Stimulated activated CD4-positive, alpha-beta T cell treated with anti-CD3 and anti-CD28 coated beads, Interleukin-1b, Interleukin-23, amount 100 ng/mL, for 48 hours (primary cell): Measurements from ENCODE around the gene TRIM65.
"Not testable (repeated sequence)": the region's sequence is repeated elsewhere in the genome, so short reads cannot be mapped to it uniquely, and the experiment has no call there.

Experiments
- DNase-seq: peaks from one replicate; pipeline ENCODE4 v3.0.0-alpha.2; 2020

Gene TRIM65

DNA sequence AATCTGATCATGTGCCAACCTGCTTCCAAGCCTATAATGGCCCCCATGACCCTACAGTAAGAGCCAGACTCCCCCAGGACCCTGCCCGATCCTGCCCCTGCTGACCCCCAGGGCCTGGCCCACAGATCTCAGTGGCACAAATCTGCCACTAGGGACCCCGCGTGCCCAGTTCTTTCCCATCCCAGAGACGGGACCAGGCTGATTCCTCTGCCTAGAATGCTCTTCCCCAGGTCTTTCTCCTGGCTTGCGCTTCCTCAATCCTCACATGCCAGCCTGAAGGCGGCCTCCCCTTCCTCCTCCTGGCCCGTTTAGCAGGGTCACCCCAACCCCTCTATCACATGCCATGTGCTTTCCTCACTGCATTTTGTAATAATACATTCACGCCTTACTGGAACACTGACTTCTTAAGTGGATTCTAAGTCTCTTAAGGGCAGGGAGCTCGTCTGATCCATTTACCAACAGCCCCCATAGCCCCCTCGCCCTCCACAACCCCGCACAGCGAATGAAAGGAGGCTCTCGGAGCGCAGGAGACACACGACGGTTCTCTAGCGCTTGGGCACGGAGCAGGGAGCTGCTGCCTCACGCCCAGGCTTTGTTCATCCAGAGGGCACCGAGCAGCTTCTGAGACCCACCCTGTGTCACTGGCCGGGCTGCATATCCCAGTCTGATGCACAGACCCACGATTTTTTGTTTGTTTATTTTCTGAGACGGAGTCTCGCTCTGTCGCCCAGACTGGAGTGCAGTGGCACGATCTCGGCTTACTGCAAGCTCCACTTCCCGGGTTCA lies 1.2 kb downstream of the TRIM65 start:
- DNase-seq = no peak

DNA sequence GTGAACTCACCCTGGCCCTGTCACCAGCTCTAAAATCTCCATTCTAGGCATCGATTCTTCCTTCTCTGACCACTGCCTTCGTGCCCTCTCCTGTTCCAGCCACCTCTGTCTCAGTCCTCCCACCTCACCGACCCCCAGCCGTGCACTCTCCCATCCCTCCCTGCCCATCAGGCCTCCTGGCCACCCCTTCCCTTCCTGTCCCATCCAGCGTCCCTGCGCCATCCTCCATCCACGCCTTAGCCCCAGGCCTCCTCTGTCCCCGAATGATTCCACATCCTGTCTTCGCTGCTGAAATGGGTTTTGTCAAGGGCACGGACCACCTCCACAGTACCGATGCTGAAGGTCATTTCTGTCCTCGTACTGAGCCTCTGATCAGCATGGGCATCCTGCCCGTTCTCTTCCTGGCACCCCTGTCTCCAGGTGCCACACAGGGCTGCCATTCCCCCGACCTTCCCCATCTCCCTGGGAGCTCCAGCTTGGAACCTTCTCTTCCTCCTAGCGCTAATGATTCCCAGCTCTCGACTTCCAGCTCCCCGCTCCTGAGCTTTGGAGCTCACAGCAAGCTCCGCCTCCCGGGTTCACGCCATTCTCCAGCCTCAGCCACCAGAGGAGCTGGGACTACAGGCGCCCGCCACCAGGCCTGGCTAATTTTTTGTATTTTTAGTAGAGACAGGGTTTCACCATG lies 2.6 kb downstream of the TRIM65 start:
- no peak for DNase-seq

DNA sequence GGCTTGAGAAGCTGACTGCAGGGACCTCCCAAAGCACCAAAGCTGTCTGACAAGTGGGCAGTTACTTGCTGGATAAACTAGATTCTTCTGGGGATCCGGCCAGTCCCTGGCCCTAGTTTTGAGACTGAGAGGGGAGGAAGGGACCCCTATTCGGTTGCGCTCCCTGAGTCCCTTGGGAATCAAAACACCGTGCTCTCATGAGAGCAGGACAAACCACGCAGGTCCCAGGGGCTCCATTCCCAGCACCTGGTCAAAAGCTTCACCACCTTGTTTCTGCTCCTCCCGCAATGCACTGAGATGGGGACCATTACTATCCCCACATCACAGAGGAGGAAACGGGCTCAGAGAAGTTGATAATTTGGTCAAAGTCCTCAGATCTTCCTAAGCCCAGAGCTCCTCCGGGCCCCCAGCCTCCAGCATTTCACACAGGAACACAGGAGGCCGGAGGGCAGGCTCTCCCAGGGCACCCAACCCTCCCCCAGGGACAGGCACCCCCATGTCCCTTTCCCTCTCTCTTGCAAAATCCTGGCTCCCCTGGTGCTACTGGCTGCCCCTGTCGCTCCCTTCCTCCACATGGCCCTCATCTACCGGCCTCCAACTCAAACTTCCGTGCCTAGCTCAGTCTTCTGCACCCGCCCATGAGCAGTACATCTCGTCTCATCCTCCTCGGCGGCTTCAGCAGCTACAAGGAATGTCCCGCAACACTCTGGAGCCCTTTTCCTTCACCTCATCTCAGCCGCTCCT lies 3.3 kb downstream of the TRIM65 start:
- no peak for DNase-seq

DNA sequence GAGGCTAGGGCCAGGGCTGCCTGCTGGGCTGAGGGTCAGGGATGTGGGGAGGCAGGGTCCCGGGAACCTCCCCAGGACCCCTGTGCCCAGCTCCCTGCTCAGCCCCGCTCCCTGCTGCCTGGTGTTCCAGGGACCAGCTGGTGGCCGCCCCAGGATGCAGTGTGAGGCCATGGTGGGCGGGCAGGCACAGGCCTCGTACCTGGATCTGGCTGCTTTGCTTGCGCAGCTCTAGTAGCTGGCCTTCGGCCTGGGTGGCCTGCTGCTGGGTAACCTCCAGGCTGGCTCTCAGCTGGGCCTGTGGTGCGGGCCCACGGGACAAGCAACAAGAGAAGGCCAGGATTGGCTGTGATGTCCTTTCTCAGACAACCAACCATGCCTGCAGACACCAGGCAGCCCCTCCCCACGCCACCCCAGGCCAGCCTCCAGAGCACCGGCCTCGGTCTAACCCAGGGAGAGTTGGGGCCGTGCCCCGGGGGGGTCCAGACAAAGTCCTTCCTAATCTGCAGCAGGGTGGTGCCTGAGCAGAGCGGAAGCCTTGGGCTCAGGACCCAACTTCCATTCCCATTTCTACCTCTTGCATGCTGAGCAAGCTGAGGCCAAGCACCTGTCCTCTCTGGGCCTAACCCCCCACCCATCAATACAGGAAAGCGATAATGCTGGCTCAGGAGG lies 4.1 kb downstream of the TRIM65 start:
- DNase-seq = no peak

DNA sequence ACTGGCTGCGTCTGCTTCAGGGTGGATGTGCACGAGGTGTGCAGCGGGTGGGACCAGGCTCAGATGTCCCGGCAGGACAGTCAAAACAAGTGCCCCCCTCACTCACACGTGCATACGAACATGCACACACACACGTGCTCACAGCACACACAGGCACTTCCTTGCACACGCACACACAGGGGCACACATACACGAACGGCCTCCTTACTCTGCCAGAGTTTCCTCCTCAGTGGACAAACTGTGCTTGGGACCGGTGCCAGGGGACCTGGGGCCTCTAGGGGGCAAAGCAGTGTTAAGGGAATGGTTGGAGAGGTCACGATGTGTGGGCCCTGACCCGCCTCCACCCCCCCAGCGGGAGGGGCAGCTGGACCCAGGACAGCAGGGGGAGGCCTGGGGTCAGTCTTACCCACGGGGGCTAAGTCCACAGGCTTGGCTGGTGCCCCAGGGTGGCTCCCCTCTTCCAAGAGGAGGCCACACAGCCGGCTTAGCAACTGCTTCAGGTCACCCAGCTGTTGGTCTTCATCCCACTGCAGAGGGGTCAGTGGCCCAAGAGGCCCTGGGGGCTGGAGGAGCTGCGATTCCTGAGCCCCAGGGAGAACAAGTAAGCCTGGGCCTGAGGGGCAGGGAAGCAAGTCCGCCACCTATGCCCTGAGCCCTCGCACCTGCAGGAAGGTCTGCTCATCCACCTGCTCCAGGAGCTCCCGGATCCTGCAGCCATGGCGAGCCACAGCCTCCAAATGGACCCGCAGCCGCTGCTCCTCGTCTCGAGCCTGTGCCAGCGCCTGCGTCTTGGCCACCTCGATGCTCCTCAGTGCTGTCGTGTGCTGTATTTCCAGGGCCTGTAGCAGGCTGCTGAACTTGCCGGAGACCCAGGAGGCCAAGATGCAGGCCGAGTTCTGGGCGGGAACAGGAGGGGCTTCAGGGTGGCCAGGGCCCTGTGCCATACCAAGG lies 4.9 kb downstream of the TRIM65 start:
- DNase-seq = no peak

DNA sequence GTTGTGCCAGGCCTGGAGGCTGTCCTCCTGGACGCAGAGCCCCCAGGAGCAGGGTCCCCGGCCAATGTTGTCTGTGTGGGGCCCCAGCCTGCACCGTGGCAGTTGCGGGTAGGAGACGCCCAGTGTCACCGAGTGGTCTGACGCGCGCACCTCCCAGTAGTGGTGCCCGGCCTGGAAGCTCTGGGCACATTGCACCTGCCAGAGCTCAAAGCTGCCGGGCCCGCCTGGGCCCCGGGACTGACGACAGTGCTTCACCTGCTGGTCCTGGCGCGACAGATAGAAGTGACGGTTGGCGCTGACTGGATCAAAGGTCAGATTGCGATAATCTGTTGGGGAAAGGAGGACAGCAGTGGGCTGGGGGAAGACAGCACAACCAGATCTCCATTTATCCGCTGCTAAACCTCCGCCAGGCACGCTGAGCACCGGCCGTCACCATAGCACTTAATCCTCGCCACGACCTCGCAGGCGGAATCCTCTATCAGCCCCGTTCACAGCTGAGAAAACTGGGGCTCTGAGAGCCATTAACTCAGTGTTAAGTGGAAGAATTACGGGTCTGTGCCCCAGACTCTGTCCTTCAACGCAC lies 5.6 kb downstream of the TRIM65 start:
- no peak for DNase-seq

DNA sequence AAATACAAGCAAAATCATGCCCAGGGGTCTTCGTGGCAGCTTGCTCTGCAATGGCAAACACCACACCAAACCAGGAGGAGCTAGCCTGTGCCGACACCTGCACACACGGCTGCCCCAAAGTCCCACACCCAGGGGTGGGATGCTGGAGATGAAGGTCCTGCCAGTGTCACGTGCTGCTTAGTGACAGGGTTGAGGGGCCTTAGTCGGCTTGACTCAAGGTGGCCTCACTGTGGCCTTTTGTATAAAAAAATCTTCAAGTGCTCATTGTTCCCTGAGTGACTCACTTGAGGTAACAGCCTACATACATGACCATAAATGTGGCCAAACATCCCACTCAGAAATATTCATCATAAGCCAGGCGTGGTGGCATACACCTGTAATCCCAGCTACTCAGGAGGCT lies 7.3 kb downstream of the TRIM65 start:
- DNase-seq = no peak

DNA sequence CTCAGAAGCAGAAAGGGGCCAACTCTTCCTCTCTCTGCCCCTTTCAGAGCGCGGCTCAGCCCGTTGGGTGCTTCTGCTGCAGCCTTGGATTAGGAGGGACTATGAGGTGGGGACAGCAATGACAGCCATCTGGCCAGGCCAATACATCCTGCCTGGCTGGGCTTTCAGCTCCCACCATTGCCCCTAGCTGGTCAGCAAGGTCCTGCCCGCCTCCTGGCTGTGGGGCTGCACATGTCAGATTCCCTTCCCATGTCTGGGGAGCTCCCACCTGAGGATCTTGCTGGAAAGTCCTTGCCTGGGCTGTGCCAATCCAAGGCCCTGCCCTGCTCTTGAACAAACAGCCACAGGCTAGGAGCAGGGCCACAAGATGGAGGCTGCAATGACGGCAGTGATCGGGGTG lies 8.3 kb downstream of the TRIM65 start:
- no peak for DNase-seq

DNA sequence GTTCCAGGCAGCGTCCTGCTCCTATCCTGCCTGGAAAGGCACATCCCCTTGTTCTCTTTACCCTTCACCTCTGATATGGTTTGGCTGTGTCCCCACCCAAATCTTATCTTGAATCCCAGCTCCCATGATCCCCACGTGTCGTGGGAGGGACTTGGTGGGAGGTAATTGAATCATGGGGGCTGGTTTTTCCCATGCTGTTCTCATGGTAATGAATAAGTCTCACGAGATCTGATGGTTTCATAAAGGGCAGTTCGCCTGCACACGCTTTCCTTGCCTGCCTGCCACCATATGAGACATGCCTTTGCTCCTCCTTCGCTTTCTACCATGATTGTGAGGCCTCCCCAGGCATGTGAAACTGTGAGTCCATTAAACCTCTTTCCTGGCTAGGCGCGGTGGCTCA lies 10.9 kb downstream of the TRIM65 start:
- DNase-seq = not testable (repeated sequence)

DNA sequence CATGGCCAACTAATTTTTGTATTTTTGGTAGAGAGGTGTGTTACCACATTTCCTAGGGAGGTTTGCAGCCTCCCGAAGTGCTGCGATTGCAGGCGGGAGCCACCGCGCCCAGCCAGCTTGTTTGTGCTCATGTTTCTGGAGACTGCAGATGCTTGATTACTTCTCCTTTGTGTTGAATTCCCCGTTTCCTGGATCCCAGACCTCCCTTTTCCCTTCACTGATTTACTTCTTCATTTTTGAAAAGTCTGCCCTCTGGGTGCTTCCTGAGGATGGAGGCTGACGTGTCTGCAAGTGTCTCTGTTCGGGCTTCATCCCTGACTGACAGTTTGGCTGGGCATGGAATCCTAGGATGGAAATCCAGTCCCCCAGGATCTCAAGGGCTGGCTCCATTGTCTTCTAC lies 11.3 kb downstream of the TRIM65 start:
- no peak for DNase-seq

DNA sequence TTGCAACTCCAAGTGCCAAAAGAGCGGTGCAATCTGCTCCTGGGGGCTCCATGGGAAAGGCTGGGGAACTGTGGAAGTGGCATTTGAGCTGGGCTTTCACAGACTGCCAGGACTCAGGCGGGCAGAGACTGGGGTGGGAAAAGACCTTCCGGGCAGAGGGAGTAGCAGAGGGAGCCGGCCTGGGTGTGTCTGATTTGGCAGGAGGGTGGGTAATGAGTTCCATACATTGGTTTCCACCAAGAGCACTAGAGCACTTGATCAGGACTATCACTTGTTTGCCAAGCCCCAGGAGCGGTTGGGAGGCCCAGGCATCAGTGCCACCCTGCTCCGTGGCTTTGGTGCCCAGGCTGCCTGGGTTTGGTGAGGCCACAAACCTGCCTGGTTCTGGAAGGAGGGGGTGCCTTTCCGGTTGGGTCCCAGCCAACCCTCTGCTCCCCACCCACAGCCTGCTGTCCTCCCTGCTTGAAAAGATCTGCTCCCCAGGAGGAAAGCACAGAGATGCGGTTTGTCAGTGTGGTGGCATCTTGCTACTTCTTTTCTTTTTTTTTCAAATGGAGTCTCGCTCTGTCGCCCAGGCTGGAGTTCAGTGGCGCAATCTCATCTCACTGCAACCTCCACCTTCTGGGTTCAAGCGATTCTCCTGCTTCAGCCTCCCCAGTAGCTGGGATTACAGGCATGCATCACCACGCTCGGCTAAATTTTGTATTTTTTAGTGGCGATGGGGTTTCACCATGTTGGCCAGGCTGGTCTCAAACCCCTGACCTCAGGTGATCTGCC lies 14.9 kb downstream of the TRIM65 start:
- DNase-seq = no peak

DNA sequence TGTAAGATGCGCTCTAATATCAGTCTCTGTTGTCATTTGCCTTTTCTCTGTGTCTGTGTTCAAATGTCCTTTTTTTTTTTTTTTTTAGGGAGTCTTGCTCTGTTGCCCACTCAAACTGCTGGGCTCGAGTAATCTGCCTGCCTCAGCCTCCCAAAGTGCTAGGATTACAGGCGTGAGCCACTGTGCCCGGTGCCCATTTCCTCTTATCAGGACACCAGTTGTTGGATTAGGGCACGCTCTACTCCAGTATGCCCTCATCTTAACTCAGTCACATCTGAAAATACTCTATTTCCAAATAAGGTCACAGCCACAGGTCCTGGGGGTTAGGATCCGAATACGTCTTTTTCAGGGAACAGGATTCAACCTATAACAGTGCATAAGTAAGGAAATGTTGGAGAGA lies 16.5 kb downstream of the TRIM65 start:
- DNase-seq = no peak

DNA sequence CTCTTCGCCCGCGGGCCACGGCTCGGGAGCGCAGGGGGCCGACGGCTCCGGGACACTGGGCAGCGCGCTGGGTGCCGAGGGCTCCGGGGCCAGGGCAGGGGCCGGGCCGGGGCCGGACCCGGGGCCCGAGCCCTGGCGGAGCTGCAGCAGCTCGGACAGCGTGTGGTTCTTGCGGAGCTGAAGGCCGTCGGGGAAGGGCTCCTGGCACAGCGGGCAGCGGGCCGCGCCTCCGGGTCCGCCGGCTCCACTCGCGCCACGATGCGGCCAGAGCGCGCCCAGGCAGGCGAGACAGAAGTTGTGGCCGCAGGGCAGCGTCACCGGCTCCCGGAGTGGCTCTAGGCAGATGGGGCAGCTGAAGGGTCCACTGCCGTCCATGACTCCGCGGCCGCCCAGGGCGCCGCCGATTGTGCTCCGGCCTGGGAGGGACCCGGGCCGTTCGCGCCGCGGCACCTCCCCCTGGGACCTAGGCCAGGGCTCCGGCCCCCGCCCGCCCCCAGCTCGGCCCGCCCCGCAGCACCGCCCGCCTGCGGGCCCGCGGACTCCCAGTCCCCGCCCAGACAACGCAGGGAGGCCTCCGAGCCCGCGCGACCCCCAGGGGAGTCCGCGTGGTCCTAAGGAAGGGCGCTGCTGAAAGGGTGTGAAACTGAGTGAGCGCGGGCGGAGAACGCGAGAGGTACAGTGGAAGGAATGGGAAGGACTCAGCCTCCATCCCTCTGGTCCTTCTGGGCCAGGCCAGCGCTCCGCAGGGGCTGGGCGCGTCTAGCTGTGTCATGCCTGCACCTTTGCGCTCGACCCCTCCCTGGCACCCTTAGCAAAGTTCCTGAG lies 18.4 kb downstream of the TRIM65 start, which contains the start of gene TRIM47:
Gene TRIM47, minus strand, starts transcription at position 408 of the 825 bp plus-strand sequence. Its CDS starts 33 bp downstream, at position 375.
- no peak for DNase-seq

DNA sequence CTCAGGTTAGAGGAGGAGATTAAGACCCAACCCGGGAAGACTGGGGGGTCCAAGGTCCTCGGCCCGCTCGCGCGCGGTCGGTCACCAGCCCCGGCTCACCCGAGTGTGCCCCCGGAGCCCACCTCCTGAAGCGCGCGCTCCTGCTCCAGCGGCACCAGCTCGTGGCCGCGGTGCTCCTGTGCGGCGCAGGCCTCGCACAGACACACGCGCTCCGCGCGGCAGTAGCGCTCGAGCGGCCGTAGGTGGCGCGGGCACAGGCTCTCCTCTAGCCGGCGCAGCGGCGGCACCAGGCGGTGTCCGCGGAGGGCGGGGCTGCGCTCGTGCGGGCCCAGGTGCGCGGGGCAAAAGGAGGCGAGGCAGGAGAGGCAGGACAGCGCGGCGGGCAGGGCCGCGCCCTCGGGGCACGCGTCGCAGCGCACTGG lies 19.0 kb downstream of the TRIM65 start:
- DNase-seq = peak; percentile 72

DNA sequence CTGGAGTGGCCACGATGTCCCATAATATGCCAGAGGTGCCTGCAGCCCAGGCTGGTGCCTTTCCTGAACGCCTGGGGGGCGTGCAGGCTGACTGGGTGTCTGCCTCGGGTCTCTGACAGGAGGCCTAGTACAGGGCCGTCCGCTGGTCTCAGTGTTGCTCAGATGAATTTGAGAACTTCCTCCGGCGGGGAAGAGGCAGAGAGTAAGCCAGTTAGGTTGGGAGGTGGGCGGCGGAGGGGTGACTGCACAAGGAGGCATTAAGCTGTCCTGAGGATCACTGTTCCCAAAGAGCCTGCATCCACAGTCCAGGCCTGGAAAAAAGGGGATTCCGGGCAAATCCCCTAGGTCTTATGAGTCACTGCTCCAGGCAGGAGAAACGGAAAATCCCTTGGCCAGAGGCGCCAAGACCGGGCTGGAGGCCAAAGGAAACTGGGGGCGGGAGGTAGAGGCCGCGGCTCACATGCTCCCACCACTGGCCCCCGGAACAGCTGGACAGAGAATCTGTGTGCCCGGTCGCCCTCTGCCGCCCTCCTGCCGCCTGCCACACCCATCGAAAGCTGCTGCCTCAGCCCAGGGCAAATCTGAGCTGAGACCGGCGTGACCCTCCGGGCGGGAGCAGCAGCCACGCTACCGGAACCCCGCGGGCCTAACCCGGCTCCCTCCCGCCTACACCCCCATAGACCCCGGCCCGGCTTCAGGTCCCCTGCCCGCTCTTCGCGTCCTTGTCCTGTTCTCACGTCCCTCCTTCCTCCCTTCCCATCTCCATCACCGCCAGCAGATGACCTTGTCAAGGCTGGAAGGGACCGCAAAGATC lies 19.6 kb downstream of the TRIM65 start:
- DNase-seq = peak; percentile 45

DNA sequence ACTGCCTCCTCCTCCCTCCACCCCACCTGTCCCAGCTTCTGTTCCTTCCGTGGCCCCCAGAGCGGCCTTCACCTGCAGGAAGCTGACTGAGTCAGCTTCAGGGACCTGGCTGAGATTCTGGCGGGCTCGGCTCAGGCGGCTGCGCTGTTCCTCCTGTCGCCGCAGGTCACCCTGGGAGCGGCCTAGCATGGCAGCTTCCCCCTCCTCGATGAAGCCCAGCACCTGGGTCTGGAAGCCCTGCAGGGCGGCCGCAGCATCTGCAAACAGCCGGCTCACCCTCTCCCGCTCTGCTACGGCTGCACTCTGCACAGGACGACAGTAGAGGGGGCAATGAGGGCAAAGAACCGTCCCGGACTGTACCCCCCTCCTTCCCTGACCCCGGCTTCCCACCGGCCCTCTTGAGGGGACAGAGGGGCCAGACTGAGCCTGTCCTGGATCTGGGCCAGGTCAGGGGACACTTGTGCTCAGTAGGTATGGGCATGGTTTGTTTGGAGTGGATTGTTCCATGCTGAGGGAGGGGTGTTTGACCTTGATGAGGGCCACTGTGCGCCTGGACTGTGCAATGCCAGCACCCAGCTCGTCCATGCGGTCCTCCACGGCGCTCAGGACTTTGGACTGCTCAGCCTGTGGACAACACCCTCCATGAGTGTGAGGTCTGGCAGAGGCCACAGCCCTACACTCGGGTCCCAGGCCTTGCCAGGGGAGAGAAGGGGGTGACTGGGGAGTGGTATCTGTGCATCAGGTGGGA lies 20.4 kb downstream of the TRIM65 start:
- DNase-seq = peak; percentile 78

DNA sequence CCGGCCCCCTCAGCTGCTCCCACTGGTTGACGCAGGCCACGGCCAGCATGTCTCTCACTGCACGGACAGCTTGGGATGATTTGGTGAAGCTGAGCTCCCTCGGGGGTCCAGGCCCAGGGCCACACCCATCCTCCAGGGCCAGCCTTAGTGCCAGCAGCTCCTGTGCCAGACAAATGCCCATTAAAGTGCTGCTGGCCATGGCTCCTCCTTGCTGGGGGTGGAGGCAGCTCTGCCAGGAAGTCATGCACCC lies 20.9 kb downstream of the TRIM65 start:
- no peak for DNase-seq

DNA sequence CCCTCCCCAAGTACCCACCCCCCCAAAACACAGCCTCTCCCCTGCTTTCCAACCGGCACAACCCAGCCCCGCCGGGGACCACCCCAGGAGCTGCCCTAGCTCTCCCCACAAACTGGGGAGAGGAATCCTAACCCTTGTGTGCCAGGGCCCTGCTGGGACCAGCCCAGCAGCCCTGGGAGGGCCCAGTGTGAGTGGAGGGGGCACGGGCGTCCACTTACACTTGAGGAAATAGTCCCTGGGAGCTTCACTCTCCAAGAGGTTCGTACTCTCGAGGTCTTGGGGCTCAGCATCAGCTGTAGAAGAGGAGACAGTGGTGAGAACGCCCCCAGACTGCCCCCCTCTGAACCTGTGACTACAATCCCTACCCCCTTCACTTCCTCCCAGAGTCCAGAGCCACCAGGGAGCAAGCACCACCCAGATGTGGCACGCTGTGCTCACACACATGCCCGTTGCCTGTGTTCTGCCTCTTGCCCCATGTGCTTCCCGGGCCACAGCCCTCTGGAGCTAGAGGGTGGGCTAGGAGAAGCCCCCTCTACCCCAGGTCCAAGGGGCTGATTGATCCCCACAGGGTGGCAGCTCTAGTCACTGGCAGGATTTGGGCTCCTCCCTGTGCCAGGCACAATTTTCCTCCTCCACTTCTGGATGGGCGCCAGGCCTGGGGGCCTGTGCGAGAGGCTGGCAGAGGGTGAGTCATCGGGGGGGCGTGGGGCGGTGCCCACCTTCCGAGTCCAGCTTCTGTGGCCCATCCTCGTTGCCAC lies 21.4 kb downstream of the TRIM65 start:
- DNase-seq = no peak
